ENCODE measurements around the gene CATSPERD. TPM values are rescaled to one million over a fixed set of nuclear protein-coding genes. Genes with fewer than 3 reads are reported as not detected.

The CATSPERD gene
- total RNA-seq, 6 experiments from 2014 or later = not detected

DNA sequence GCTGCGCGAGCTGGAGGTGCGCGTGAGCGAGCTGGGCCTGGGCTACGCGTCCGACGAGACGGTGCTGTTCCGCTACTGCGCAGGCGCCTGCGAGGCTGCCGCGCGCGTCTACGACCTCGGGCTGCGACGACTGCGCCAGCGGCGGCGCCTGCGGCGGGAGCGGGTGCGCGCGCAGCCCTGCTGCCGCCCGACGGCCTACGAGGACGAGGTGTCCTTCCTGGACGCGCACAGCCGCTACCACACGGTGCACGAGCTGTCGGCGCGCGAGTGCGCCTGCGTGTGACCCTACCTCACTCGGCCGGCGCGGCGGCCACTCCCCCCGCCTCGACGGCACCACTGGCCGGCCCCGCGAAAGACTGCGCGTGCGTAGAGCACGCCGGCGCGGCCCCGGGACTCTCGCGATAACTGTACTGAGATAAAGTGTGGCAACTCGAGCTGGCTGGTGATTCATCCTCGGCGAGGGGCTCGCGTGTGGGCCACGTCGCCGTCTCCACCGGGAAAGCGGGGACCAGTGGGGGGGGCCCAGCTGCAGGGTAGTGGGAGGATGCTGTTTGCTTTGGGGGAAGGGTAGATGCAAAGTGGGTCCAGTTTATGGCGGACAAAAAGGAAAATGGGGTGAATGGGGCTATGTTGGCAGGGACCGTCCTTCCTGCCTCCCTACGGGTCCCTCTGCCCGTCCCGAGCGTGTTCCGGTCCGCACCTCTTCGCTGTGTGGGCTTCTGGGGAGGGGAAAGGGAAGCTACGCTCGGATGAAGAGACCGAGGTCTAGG lies 107.6 kb downstream of the CATSPERD start:
- H3K36me3 Mint-ChIP-seq (ENCODE audit: low read depth) = peaks cover 4% of the 10 kb centered on the region; the same call in 1 of the 2 replicates
- H3K27ac Mint-ChIP-seq = no peak overlapping the region
- H3K9me3 Mint-ChIP-seq = no peaks in the 10 kb centered on the region
- peaks cover 30% of the 10 kb centered on the region for H3K27me3 Mint-ChIP-seq (ENCODE audit: insufficient read depth)
- H3K4me3 Mint-ChIP-seq = peak overlapping the region; percentile 71
- no peak for TF ChIP-seq CTCF (IDR thresholded peaks at IDR 0.05)
- H3K4me1 Mint-ChIP-seq (ENCODE audit: low read depth) = no peaks in the 10 kb centered on the region
- peak; percentile 43 for DNase-seq

Other genes starting within 250 kb of the CATSPERD start
- gene TINCR, start 152.7 kb upstream of the CATSPERD start, total RNA-seq (2021; fragmentation: NEBNext Ultra II Directional; extraction: Animal tissue kit (Norgen Biotek cat#: 25700)) = under 1 TPM in 5 of 6 experiments, not detected in 1; 0.05 to 0.34 (median 0.13) TPM
- 10 to 100 TPM; 30.4 to 41.8 (median 37.3) TPM for gene SAFB2, start 97.9 kb upstream of the CATSPERD start, total RNA-seq (2021; fragmentation: NEBNext Ultra II Directional; extraction: Animal tissue kit (Norgen Biotek cat#: 25700))
- gene SAFB, start 97.6 kb upstream of the CATSPERD start, total RNA-seq (2021; fragmentation: NEBNext Ultra II Directional; extraction: Animal tissue kit (Norgen Biotek cat#: 25700)) = 10 to 100 TPM; 41.7 to 53.6 (median 49.3) TPM
- 10 to 100 TPM; 77.9 to 91.6 (median 80.1) TPM for gene MICOS13, start 40.1 kb upstream of the CATSPERD start, total RNA-seq (2021; fragmentation: NEBNext Ultra II Directional; extraction: Animal tissue kit (Norgen Biotek cat#: 25700))
- 1 to 10 TPM; 3.5 to 9.1 (median 4.5) TPM for gene HSD11B1L, start 39.6 kb upstream of the CATSPERD start, total RNA-seq (2021; fragmentation: NEBNext Ultra II Directional; extraction: Animal tissue kit (Norgen Biotek cat#: 25700))
- gene RPL36, start 30.3 kb upstream of the CATSPERD start, total RNA-seq (2021; fragmentation: NEBNext Ultra II Directional; extraction: Animal tissue kit (Norgen Biotek cat#: 25700)) = 100 to 1,000 TPM; 712 to 903 (median 850) TPM
- gene LONP1, start 491 bp upstream of the CATSPERD start, total RNA-seq (2021; fragmentation: NEBNext Ultra II Directional; extraction: Animal tissue kit (Norgen Biotek cat#: 25700)) = 10 to 100 TPM; 67.9 to 86.0 (median 72.9) TPM
- gene PRR22, start 64.1 kb downstream of the CATSPERD start, total RNA-seq (2021; fragmentation: NEBNext Ultra II Directional; extraction: Animal tissue kit (Norgen Biotek cat#: 25700)) = 1 to 10 TPM in 5 of 6 experiments, under 1 TPM in 1; 0.92 to 1.6 (median 1.4) TPM
- 10 to 100 TPM; 15.6 to 20.5 (median 18.3) TPM for gene DUS3L, start 70.5 kb downstream of the CATSPERD start, total RNA-seq (2021; fragmentation: NEBNext Ultra II Directional; extraction: Animal tissue kit (Norgen Biotek cat#: 25700))
- gene NRTN, start 84.4 kb downstream of the CATSPERD start, total RNA-seq (2021; fragmentation: NEBNext Ultra II Directional; extraction: Animal tissue kit (Norgen Biotek cat#: 25700)) = not detected
- not detected for gene FUT6, start 119.1 kb downstream of the CATSPERD start, total RNA-seq (2021; fragmentation: NEBNext Ultra II Directional; extraction: Animal tissue kit (Norgen Biotek cat#: 25700))
- not detected for gene FUT3, start 130.8 kb downstream of the CATSPERD start, total RNA-seq (2021; fragmentation: NEBNext Ultra II Directional; extraction: Animal tissue kit (Norgen Biotek cat#: 25700))
- not detected for gene FUT5, start 149.9 kb downstream of the CATSPERD start, total RNA-seq (2021; fragmentation: NEBNext Ultra II Directional; extraction: Animal tissue kit (Norgen Biotek cat#: 25700))
- gene NDUFA11, start 183.2 kb downstream of the CATSPERD start, total RNA-seq (2021; fragmentation: NEBNext Ultra II Directional; extraction: Animal tissue kit (Norgen Biotek cat#: 25700)) = 100 to 1,000 TPM; 277 to 334 (median 300) TPM
- 1 to 10 TPM; 1.8 to 2.4 (median 1.9) TPM for gene VMAC, start 184.2 kb downstream of the CATSPERD start, total RNA-seq (2021; fragmentation: NEBNext Ultra II Directional; extraction: Animal tissue kit (Norgen Biotek cat#: 25700))
- gene CAPS, start 193.6 kb downstream of the CATSPERD start, total RNA-seq (2021; fragmentation: NEBNext Ultra II Directional; extraction: Animal tissue kit (Norgen Biotek cat#: 25700)) = 1 to 10 TPM; 2.2 to 2.7 (median 2.3) TPM